OCI-M1 (cell line): ENCODE data around the gene ZNF385A.

ENCODE experiments used
- DNase-seq: peaks from one replicate; lab custom pipeline; 2025; lab: John Stamatoyannopoulos, UW

Gene ZNF385A

GRCh38 chr12:54392485-54393206 lies 8.1 kb upstream of the ZNF385A start:
- DNase-seq: peak; percentile 41

GRCh38 chr12:54390668-54391551 lies 6.4 kb upstream of the ZNF385A start:
- DNase-seq: peak; percentile 90

GRCh38 chr12:54390176-54390667 lies 5.7 kb upstream of the ZNF385A start:
- peak; percentile 90 for DNase-seq

GRCh38 chr12:54389607-54390175 lies 5.2 kb upstream of the ZNF385A start:
- no peak for DNase-seq

GRCh38 chr12:54389134-54389508 lies 4.6 kb upstream of the ZNF385A start:
- peak; percentile 58 for DNase-seq

DNA sequence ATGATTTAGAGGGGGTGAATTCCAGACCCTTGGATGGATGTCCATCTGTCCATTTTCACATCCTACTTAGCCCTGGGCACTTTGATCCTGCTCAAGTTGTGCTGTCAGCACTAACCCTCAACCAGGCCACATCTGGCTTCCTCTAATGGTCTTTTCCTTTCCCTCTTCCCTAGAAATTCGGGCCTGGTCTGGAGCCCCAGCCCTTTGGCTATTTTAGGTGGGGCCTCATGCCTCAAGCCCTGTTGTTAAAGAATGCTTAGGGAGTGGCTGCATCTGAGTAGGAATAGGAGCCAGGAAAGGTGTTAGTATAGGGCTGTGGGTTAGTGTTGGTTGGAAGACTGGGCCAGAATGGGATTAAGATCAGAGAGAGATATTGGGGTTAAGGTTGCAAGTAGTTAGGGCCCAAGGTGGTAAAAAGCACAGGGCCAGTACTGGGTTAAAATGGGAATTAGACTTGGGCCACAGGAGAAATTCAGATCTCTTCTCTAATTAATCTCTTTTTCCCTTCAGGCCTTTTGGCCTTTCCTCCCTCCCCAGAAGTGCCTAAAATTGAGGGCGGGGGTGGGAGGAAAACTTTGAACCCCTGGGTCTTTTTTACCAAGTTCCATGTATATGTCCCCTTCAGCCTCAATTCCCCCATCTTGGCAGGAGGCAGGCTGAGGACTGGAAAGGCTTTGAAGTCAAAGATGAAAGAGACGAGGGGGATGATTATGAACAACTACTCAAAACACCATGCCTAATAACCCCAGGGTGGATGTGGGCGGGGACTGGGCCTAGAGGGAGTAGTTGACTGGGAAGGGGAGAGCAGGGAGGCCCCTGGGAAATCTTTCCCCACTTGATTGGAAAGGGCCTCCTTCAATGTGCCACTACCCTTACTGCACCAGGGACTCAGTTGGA lies 4.0 kb upstream of the ZNF385A start:
- DNase-seq: peak; percentile 58

DNA sequence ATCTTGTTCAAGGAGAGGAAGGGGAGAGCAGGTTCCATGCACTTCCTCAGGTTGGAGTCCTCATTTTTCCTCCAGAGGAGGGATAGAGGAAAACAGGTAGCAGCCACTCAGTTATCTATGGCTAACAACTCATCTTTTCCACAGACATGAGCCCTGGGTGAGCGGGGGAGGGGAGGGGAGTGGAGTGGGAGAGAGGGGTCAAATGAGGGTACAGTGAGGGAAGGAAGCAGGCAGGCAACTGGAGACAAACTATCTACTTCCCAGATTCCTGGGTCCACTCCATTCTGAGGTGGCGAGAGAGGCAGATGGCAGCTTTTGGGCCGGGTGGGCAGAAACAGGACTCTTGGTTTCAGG lies 2.6 kb upstream of the ZNF385A start:
- DNase-seq: no peak

DNA sequence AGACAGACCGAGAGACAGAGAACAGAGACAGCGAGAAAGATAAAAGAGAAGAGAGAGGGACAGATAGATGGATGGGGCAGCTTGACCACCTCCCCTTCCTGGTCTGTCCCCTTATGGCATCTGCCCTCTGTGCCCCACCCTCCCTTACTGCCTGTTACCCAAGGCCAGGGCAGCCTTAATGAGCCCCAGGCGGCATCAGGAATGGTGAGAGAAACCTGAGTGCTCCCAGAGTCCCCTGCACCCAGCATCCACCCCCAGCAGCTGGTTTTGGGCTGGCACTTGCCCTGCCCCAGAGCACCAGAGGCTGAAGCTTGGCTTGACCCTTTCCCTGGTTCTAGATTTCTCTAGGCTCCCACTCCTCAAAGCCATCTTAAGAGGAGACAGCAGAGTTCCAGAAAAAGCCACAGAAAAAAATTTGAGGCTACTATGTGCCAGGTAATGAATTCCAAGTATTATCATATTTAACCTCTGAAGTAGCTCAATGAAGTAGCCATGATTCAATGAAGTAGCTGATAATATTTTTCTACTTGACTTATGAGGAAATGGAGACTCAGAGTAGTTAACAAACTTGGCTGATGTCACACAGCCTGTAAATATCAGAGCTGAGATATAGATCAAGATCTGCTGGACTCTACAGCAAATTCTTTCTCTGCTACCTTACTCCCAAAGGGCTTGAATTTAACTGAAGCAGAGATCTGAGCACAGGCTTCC lies 2.0 kb upstream of the ZNF385A start:
- DNase-seq: no peak

GRCh38 chr12:54385251-54385914 lies 850 bp upstream of the ZNF385A start:
- peak; percentile 43 for DNase-seq

GRCh38 chr12:54383041-54383609 lies 1.4 kb downstream of the ZNF385A start:
- peak; percentile 84 for DNase-seq

DNA sequence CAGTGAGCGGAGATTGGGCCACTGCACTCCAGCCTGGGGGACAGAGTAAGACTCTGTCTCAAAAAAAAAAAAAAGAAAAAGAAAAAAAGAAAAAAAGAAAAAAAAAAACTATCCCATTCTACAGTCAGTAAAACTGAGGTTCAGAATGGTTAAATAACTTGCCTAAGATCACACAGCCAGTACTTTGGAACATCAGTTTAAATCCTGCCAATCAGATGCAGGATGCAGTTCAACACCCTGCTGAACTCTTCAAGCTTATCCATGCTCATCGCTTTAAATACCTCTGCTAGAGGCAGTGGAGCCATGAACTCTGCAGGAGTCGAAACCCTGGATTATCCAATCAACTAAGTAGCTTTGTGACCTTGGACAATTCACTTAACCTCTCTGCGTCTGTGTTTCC lies 3.4 kb downstream of the ZNF385A start:
- DNase-seq: no peak

GRCh38 chr12:54379398-54380201 lies 4.9 kb downstream of the ZNF385A start:
- peak; percentile 84 for DNase-seq

- DNase-seq: no peak
Measured at GRCh38 chr12:54378796-54379397, 5.6 kb downstream of the ZNF385A start.

DNA sequence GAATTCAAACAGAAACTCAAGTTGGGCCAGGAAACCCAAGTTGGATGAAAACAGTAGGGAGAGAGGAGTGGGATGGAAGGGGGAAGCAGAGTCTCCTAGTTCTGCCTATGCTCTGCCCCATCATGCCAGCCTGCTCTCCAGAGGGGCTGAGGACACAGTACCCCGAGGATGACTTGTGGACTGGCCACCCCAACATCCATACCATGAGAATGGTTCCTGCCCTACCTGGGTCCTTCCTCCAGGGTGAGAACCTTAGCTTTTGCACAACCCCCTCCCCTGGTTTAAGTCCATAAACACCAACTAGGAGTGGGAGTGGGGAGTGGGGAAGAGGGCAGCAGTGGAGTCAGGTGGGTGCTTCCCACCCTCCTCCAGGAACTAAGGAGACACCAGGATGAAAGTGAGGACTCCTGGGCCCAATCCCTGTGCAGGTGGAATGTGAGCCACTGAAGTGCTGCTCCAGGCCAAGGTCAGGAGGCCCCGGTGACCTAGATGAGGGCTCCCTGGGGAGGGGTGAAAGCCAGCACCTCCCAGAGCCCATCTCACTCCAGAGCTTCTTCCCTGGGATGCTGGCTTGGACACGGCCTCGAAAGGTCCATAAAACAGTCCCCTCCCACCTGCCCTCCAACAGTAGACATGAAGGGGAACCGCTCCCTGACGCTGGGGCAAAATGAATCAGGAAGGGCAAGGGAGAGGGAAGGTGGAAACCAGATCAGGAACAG lies 6.6 kb downstream of the ZNF385A start:
- DNase-seq: no peak

DNA sequence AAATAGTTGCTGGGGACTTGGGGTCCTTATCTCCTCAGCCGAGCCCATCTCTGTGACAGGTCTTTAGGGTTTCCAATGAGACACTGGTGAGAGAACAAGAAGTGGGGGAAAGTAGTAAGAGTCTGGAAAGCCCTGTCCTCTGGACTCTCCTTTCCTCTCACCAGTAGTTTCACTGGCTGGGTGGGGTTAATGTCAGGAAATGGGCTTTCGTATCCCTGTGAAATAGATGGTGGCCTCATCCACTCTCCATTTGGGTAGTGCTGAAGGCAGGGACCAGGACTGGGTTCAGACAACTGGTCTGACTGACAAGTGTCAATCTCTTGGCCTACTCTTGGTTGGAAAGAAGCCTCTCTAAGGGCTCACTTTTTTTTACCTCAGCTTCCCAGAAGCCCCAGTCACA lies 7.5 kb downstream of the ZNF385A start:
- DNase-seq: no peak

GRCh38 chr12:54376596-54376995 lies 7.9 kb downstream of the ZNF385A start:
- DNase-seq: no peak

DNA sequence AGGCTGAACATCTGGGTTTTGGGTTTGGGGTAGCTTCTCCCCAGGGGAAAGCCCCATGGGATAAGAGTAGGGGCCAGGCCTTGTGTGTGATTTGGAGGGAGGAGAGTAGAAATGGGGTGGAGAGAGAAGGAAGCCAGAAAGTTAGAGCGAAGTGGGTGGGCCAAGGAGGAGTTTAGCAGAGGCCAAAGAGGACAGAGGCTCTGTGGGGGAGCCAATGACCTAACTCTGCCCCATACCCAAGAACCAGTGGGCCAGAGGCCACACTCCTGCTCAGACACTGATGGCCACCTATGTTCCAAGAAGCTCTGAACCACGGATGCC lies 9.3 kb downstream of the ZNF385A start:
- no peak for DNase-seq

DNA sequence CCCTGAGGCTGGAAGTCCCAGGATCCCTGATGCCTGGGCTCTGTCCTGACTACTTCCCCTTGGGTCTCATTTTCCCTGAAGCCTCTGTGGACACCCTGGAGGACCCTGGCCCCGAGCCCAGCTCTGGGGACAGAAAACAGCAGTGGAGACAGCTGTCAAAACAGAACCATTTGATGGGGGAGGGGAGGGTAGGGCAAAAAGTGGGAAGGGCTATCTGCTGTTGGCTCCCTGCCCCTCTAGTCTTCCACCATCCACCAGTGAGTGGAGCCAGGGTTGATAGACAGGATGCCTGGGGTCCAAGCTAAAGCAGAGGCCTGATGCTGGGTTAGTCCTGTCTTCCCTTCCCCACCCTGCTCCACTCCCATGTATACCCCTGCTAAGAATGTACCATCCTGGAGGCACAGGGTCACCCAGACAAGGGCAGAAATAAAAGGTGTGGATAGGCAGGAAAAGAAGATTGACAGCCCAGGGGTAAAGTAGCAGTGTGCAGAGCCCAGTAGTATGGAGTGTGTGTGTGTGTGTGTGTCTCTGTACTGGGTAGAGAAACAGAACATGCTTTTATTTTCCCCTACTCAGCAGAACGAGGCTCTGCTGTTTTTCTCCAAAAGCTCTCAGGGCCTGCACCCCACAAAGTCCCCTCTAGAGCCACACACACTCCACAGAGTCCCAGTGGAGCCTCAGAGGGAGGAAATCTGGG lies 9.8 kb downstream of the ZNF385A start:
- DNase-seq: no peak
